ENCODE measurements around the gene ZNF407. TPM values are rescaled to one million over a fixed set of nuclear protein-coding genes. Genes with fewer than 3 reads are reported as not detected.

Gene ZNF407
- total RNA-seq, 2 experiments from 2014 or later = 16.6 to 17.0 TPM

GRCh38 chr18:74745633-74746403 is 148.1 kb downstream of the ZNF407 start:
- no peak for ATAC-seq
- H3K9me3 Mint-ChIP-seq (ENCODE audit: insufficient read depth) = no peaks in the 10 kb centered on the region
- H3K4me1 Mint-ChIP-seq (ENCODE audit: low read depth) = no peaks in the 10 kb centered on the region
- no peak for DNase-seq
- POLR2A ChIA-PET = no interaction called here
- H3K36me3 Mint-ChIP-seq (ENCODE audit: low read depth) = peaks cover 3% of the 10 kb centered on the region
- no peaks in the 10 kb centered on the region for H3K27me3 Mint-ChIP-seq (ENCODE audit: low read depth)
- no peak overlapping the region for H3K4me3 Mint-ChIP-seq
- no peak overlapping the region for H3K27ac Mint-ChIP-seq
- CTCF ChIA-PET = interaction anchor here (0.7 kb wide), 1 partner anchor 204 kb away, joined by 3 read pairs; no protein-coding TSS in a partner anchor

- Mint-ChIP-seq H3K36me3 (ENCODE audit: low read depth) (peaks cover 10% of the 10 kb centered on the region), H3K4me3 (no peak overlapping the region), H3K27me3 (ENCODE audit: low read depth) (no peaks in the 10 kb centered on the region), H3K4me1 (ENCODE audit: low read depth) (no peaks in the 10 kb centered on the region), H3K9me3 (ENCODE audit: insufficient read depth) (no peaks in the 10 kb centered on the region), H3K27ac (no peak overlapping the region)
- CTCF ChIA-PET = no interaction called here
- POLR2A ChIA-PET = no interaction called here
- ATAC-seq (no peak), DNase-seq (no peak)
These were observed 151.1 kb downstream of the ZNF407 start for GRCh38 chr18:74748809-74749208.

GRCh38 chr18:74758995-74759394 is 161.3 kb downstream of the ZNF407 start:
- DNase-seq (no peak), ATAC-seq (no peak)
- Mint-ChIP-seq H3K4me1 (ENCODE audit: low read depth) (no peaks in the 10 kb centered on the region), H3K9me3 (ENCODE audit: insufficient read depth) (peaks cover 17% of the 10 kb centered on the region), H3K27ac (no peak overlapping the region), H3K4me3 (no peak overlapping the region), H3K36me3 (ENCODE audit: low read depth) (peaks cover 9% of the 10 kb centered on the region), H3K27me3 (ENCODE audit: low read depth) (no peaks in the 10 kb centered on the region)
- ChIA-PET POLR2A (no interaction called here), CTCF (no interaction called here)

GRCh38 chr18:74760026-74760425 is 162.4 kb downstream of the ZNF407 start:
- H3K4me1 Mint-ChIP-seq (ENCODE audit: low read depth) = no peaks in the 10 kb centered on the region
- H3K27ac Mint-ChIP-seq = no peak overlapping the region
- H3K27me3 Mint-ChIP-seq (ENCODE audit: low read depth) = no peaks in the 10 kb centered on the region
- ChIA-PET POLR2A (no interaction called here), CTCF (no interaction called here)
- ATAC-seq (no peak), DNase-seq (no peak)
- peaks cover 11% of the 10 kb centered on the region for H3K36me3 Mint-ChIP-seq (ENCODE audit: low read depth)
- no peak overlapping the region for H3K4me3 Mint-ChIP-seq
- H3K9me3 Mint-ChIP-seq (ENCODE audit: insufficient read depth) = peaks cover 17% of the 10 kb centered on the region

- H3K27ac Mint-ChIP-seq = no peak overlapping the region
These were observed 162.8 kb downstream of the ZNF407 start for GRCh38 chr18:74760436-74760835.

GRCh38 chr18:74766251-74766650 is 168.6 kb downstream of the ZNF407 start:
- ATAC-seq (no peak), DNase-seq (no peak)
- ChIA-PET CTCF (no interaction called here), POLR2A (no interaction called here)
- Mint-ChIP-seq H3K4me3 (no peak overlapping the region), H3K9me3 (ENCODE audit: insufficient read depth) (no peaks in the 10 kb centered on the region), H3K36me3 (ENCODE audit: low read depth) (peaks cover 7% of the 10 kb centered on the region), H3K27me3 (ENCODE audit: low read depth) (no peaks in the 10 kb centered on the region), H3K27ac (no peak overlapping the region), H3K4me1 (ENCODE audit: low read depth) (no peaks in the 10 kb centered on the region)

More at GRCh38 chr18:74760436-74760835, 162.8 kb downstream of the ZNF407 start:
- ChIA-PET POLR2A (no interaction called here), CTCF (no interaction called here)
- Mint-ChIP-seq H3K4me1 (ENCODE audit: low read depth) (no peaks in the 10 kb centered on the region), H3K27me3 (ENCODE audit: low read depth) (no peaks in the 10 kb centered on the region), H3K4me3 (no peak overlapping the region), H3K9me3 (ENCODE audit: insufficient read depth) (peaks cover 17% of the 10 kb centered on the region), H3K36me3 (ENCODE audit: low read depth) (peaks cover 11% of the 10 kb centered on the region)
- DNase-seq (no peak), ATAC-seq (no peak)

GRCh38 chr18:74768096-74768495 is 170.4 kb downstream of the ZNF407 start:
- no peaks in the 10 kb centered on the region for H3K9me3 Mint-ChIP-seq (ENCODE audit: insufficient read depth)
- H3K4me3 Mint-ChIP-seq = no peak overlapping the region
- CTCF ChIA-PET = no interaction called here
- H3K27ac Mint-ChIP-seq = no peak overlapping the region
- POLR2A ChIA-PET = no interaction called here
- ATAC-seq (no peak), DNase-seq (no peak)
- H3K4me1 Mint-ChIP-seq (ENCODE audit: low read depth) = no peaks in the 10 kb centered on the region
- no peaks in the 10 kb centered on the region for H3K27me3 Mint-ChIP-seq (ENCODE audit: low read depth)
- peaks cover 7% of the 10 kb centered on the region for H3K36me3 Mint-ChIP-seq (ENCODE audit: low read depth)

- H3K36me3 Mint-ChIP-seq (ENCODE audit: low read depth) = no peaks in the 10 kb centered on the region
- H3K27ac Mint-ChIP-seq = no peak overlapping the region
- DNase-seq = no peak
- ChIA-PET CTCF (no interaction called here), POLR2A (no interaction called here)
- no peak for ATAC-seq
- no peaks in the 10 kb centered on the region for H3K27me3 Mint-ChIP-seq (ENCODE audit: low read depth)
- H3K9me3 Mint-ChIP-seq (ENCODE audit: insufficient read depth) = no peaks in the 10 kb centered on the region
- no peak overlapping the region for H3K4me3 Mint-ChIP-seq
- no peaks in the 10 kb centered on the region for H3K4me1 Mint-ChIP-seq (ENCODE audit: low read depth)
These were observed 175.5 kb downstream of the ZNF407 start for GRCh38 chr18:74773171-74773624.

GRCh38 chr18:74774486-74774885 is 176.8 kb downstream of the ZNF407 start:
- no peak overlapping the region for H3K4me3 Mint-ChIP-seq
- POLR2A ChIA-PET = no interaction called here
- H3K27me3 Mint-ChIP-seq (ENCODE audit: low read depth) = no peaks in the 10 kb centered on the region
- H3K27ac Mint-ChIP-seq = no peak overlapping the region
- no peaks in the 10 kb centered on the region for H3K9me3 Mint-ChIP-seq (ENCODE audit: insufficient read depth)
- CTCF ChIA-PET = no interaction called here
- no peaks in the 10 kb centered on the region for H3K36me3 Mint-ChIP-seq (ENCODE audit: low read depth)
- no peaks in the 10 kb centered on the region for H3K4me1 Mint-ChIP-seq (ENCODE audit: low read depth)
- no peak for DNase-seq
- ATAC-seq = no peak

- Mint-ChIP-seq H3K36me3 (ENCODE audit: low read depth) (no peaks in the 10 kb centered on the region), H3K27me3 (ENCODE audit: low read depth) (no peaks in the 10 kb centered on the region)
These were observed 177.6 kb downstream of the ZNF407 start for GRCh38 chr18:74775239-74775638.

GRCh38 chr18:74778191-74778847 is 180.6 kb downstream of the ZNF407 start:
- CTCF ChIA-PET = no interaction called here
- Mint-ChIP-seq H3K4me1 (ENCODE audit: low read depth) (no peaks in the 10 kb centered on the region), H3K4me3 (no peak overlapping the region), H3K27me3 (ENCODE audit: low read depth) (no peaks in the 10 kb centered on the region), H3K27ac (no peak overlapping the region), H3K9me3 (ENCODE audit: insufficient read depth) (no peaks in the 10 kb centered on the region), H3K36me3 (ENCODE audit: low read depth) (no peaks in the 10 kb centered on the region)
- DNase-seq (no peak), ATAC-seq (no peak)
- POLR2A ChIA-PET = no interaction called here

More at GRCh38 chr18:74775239-74775638, 177.6 kb downstream of the ZNF407 start:
- no peaks in the 10 kb centered on the region for H3K9me3 Mint-ChIP-seq (ENCODE audit: insufficient read depth)
- H3K4me1 Mint-ChIP-seq (ENCODE audit: low read depth) = no peaks in the 10 kb centered on the region
- no peak overlapping the region for H3K4me3 Mint-ChIP-seq
- POLR2A ChIA-PET = no interaction called here
- ATAC-seq = no peak
- DNase-seq = no peak
- CTCF ChIA-PET = no interaction called here
- H3K27ac Mint-ChIP-seq = no peak overlapping the region

GRCh38 chr18:74784752-74785151 is 187.1 kb downstream of the ZNF407 start:
- H3K9me3 Mint-ChIP-seq (ENCODE audit: insufficient read depth) = no peaks in the 10 kb centered on the region
- H3K4me1 Mint-ChIP-seq (ENCODE audit: low read depth) = no peaks in the 10 kb centered on the region
- DNase-seq (no peak), ATAC-seq (no peak)
- H3K36me3 Mint-ChIP-seq (ENCODE audit: low read depth) = no peaks in the 10 kb centered on the region
- no peaks in the 10 kb centered on the region for H3K27me3 Mint-ChIP-seq (ENCODE audit: low read depth)
- no peak overlapping the region for H3K4me3 Mint-ChIP-seq
- POLR2A ChIA-PET = no interaction called here
- CTCF ChIA-PET = no interaction called here
- H3K27ac Mint-ChIP-seq = no peak overlapping the region
